ENCODE results near the gene RPL7A.

RPL7A gene

GRCh38 chr9:133346021-133346785 lies 1.8 kb upstream of the RPL7A start:
- Histone ChIP-seq H3K27me3 (ENCODE audit: control insufficient read depth in 2 of 2, insufficient read depth in 2 of 2, low read length in 2 of 2) (no peaks in the 10 kb centered on the region), H3K27ac (ENCODE audit: low read depth in 2 of 2, low read length in 2 of 2) (peak overlapping the region in 1 of 2 donors; percentile 88), H3K9ac (ENCODE audit: low read depth in 1 of 2, low read length in 2 of 2) (peak overlapping the region; percentile 68 to 84), H3K9me3 (ENCODE audit: control insufficient read depth in 2 of 2, low read length in 2 of 2) (no peaks in the 10 kb centered on the region), H3K4me3 (ENCODE audit: low read length in 2 of 2) (peak overlapping the region; percentile 89 to 95), H3K36me3 (ENCODE audit: control insufficient read depth in 2 of 2, insufficient read depth in 2 of 2, low read length in 2 of 2) (peaks cover 48 to 61% of the 10 kb centered on the region in 2 donors), H3K4me1 (ENCODE audit: control insufficient read depth in 2 of 2, insufficient read depth in 2 of 2, low read length in 2 of 2) (peaks cover 18 to 26% of the 10 kb centered on the region in 2 donors)

GRCh38 chr9:133347515-133347984 lies 468 bp upstream of the RPL7A start:
- H3K9ac ChIP-seq (ENCODE audit: low read depth in 1 of 2, low read length in 2 of 2): peak overlapping the region; percentile 84 to 98
- no peaks in the 10 kb centered on the region for H3K27me3 ChIP-seq (ENCODE audit: control insufficient read depth in 2 of 2, insufficient read depth in 2 of 2, low read length in 2 of 2)
- peak overlapping the region; percentile 89 to 95 for H3K4me3 ChIP-seq (ENCODE audit: low read length in 2 of 2)
- no peaks in the 10 kb centered on the region for H3K9me3 ChIP-seq (ENCODE audit: control insufficient read depth in 2 of 2, low read length in 2 of 2)
- H3K4me1 ChIP-seq (ENCODE audit: control insufficient read depth in 2 of 2, insufficient read depth in 2 of 2, low read length in 2 of 2): peaks cover 18 to 20% of the 10 kb centered on the region in 2 donors
- peaks cover 60 to 67% of the 10 kb centered on the region in 2 donors for H3K36me3 ChIP-seq (ENCODE audit: control insufficient read depth in 2 of 2, insufficient read depth in 2 of 2, low read length in 2 of 2)
- H3K27ac ChIP-seq (ENCODE audit: low read depth in 2 of 2, low read length in 2 of 2): peak overlapping the region; percentile 86 to 88

- Histone ChIP-seq H3K9me3 (ENCODE audit: control insufficient read depth in 2 of 2, low read length in 2 of 2) (no peaks in the 10 kb centered on the region), H3K27ac (ENCODE audit: low read depth in 2 of 2, low read length in 2 of 2) (peak overlapping the region; percentile 86 to 88), H3K4me3 (ENCODE audit: low read length in 2 of 2) (peak overlapping the region; percentile 89 to 95), H3K27me3 (ENCODE audit: control insufficient read depth in 2 of 2, insufficient read depth in 2 of 2, low read length in 2 of 2) (no peaks in the 10 kb centered on the region), H3K4me1 (ENCODE audit: control insufficient read depth in 2 of 2, insufficient read depth in 2 of 2, low read length in 2 of 2) (peaks cover 18 to 20% of the 10 kb centered on the region in 2 donors), H3K36me3 (ENCODE audit: control insufficient read depth in 2 of 2, insufficient read depth in 2 of 2, low read length in 2 of 2) (peaks cover 60 to 66% of the 10 kb centered on the region in 2 donors), H3K9ac (ENCODE audit: low read depth in 1 of 2, low read length in 2 of 2) (peak overlapping the region; percentile 84 to 98)
These were observed 928 bp downstream of the RPL7A start for GRCh38 chr9:133348718-133349573.

GRCh38 chr9:133349965-133350616 lies 2.1 kb downstream of the RPL7A start:
- no peak overlapping the region for H3K4me3 ChIP-seq (ENCODE audit: low read length in 2 of 2)
- H3K27ac ChIP-seq (ENCODE audit: low read depth in 2 of 2, low read length in 2 of 2): no peak overlapping the region
- H3K9me3 ChIP-seq (ENCODE audit: control insufficient read depth in 2 of 2, low read length in 2 of 2): no peaks in the 10 kb centered on the region
- peaks cover 20% of the 10 kb centered on the region in 2 donors for H3K4me1 ChIP-seq (ENCODE audit: control insufficient read depth in 2 of 2, insufficient read depth in 2 of 2, low read length in 2 of 2)
- peaks cover 49 to 59% of the 10 kb centered on the region in 2 donors for H3K36me3 ChIP-seq (ENCODE audit: control insufficient read depth in 2 of 2, insufficient read depth in 2 of 2, low read length in 2 of 2)
- no peaks in the 10 kb centered on the region for H3K27me3 ChIP-seq (ENCODE audit: control insufficient read depth in 2 of 2, insufficient read depth in 2 of 2, low read length in 2 of 2)
- H3K9ac ChIP-seq (ENCODE audit: low read depth in 1 of 2, low read length in 2 of 2): no peak overlapping the region

GRCh38 chr9:133351526-133351907 lies 3.5 kb downstream of the RPL7A start:
- no peak overlapping the region for H3K27ac ChIP-seq (ENCODE audit: low read depth in 2 of 2, low read length in 2 of 2)
- no peak overlapping the region for H3K4me3 ChIP-seq (ENCODE audit: low read length in 2 of 2)
- H3K9ac ChIP-seq (ENCODE audit: low read depth in 1 of 2, low read length in 2 of 2): no peak overlapping the region
- peaks cover 23 to 26% of the 10 kb centered on the region in 2 donors for H3K4me1 ChIP-seq (ENCODE audit: control insufficient read depth in 2 of 2, insufficient read depth in 2 of 2, low read length in 2 of 2)
- peaks cover 45 to 49% of the 10 kb centered on the region in 2 donors for H3K36me3 ChIP-seq (ENCODE audit: control insufficient read depth in 2 of 2, insufficient read depth in 2 of 2, low read length in 2 of 2)
- H3K9me3 ChIP-seq (ENCODE audit: control insufficient read depth in 2 of 2, low read length in 2 of 2): no peaks in the 10 kb centered on the region
- no peaks in the 10 kb centered on the region for H3K27me3 ChIP-seq (ENCODE audit: control insufficient read depth in 2 of 2, insufficient read depth in 2 of 2, low read length in 2 of 2)

GRCh38 chr9:133351908-133352634 lies 4.1 kb downstream of the RPL7A start:
- Histone ChIP-seq H3K4me1 (ENCODE audit: control insufficient read depth in 2 of 2, insufficient read depth in 2 of 2, low read length in 2 of 2) (peaks cover 22 to 24% of the 10 kb centered on the region in 2 donors), H3K27me3 (ENCODE audit: control insufficient read depth in 2 of 2, insufficient read depth in 2 of 2, low read length in 2 of 2) (no peaks in the 10 kb centered on the region), H3K4me3 (ENCODE audit: low read length in 2 of 2) (no peak overlapping the region), H3K9me3 (ENCODE audit: control insufficient read depth in 2 of 2, low read length in 2 of 2) (no peaks in the 10 kb centered on the region), H3K9ac (ENCODE audit: low read depth in 1 of 2, low read length in 2 of 2) (no peak overlapping the region), H3K27ac (ENCODE audit: low read depth in 2 of 2, low read length in 2 of 2) (no peak overlapping the region), H3K36me3 (ENCODE audit: control insufficient read depth in 2 of 2, insufficient read depth in 2 of 2, low read length in 2 of 2) (peaks cover 45 to 49% of the 10 kb centered on the region in 2 donors)

GRCh38 chr9:133352635-133353340 lies 4.8 kb downstream of the RPL7A start:
- H3K4me1 ChIP-seq (ENCODE audit: control insufficient read depth in 2 of 2, insufficient read depth in 2 of 2, low read length in 2 of 2): peaks cover 29 to 31% of the 10 kb centered on the region in 2 donors

GRCh38 chr9:133353548-133353947 lies 5.5 kb downstream of the RPL7A start:
- H3K9me3 ChIP-seq (ENCODE audit: control insufficient read depth in 2 of 2, low read length in 2 of 2): no peaks in the 10 kb centered on the region
- no peak overlapping the region for H3K9ac ChIP-seq (ENCODE audit: low read depth in 1 of 2, low read length in 2 of 2)
- H3K27ac ChIP-seq (ENCODE audit: low read depth in 2 of 2, low read length in 2 of 2): no peak overlapping the region
- no peak overlapping the region for H3K4me3 ChIP-seq (ENCODE audit: low read length in 2 of 2)
- H3K27me3 ChIP-seq (ENCODE audit: control insufficient read depth in 2 of 2, insufficient read depth in 2 of 2, low read length in 2 of 2): no peaks in the 10 kb centered on the region
- H3K4me1 ChIP-seq (ENCODE audit: control insufficient read depth in 2 of 2, insufficient read depth in 2 of 2, low read length in 2 of 2): peaks cover 30 to 32% of the 10 kb centered on the region in 2 donors
- H3K36me3 ChIP-seq (ENCODE audit: control insufficient read depth in 2 of 2, insufficient read depth in 2 of 2, low read length in 2 of 2): peaks cover 45 to 52% of the 10 kb centered on the region in 2 donors

More at GRCh38 chr9:133352635-133353340, 4.8 kb downstream of the RPL7A start:
- Histone ChIP-seq H3K27me3 (ENCODE audit: control insufficient read depth in 2 of 2, insufficient read depth in 2 of 2, low read length in 2 of 2) (no peaks in the 10 kb centered on the region), H3K27ac (ENCODE audit: low read depth in 2 of 2, low read length in 2 of 2) (no peak overlapping the region), H3K36me3 (ENCODE audit: control insufficient read depth in 2 of 2, insufficient read depth in 2 of 2, low read length in 2 of 2) (peaks cover 45 to 52% of the 10 kb centered on the region in 2 donors), H3K9ac (ENCODE audit: low read depth in 1 of 2, low read length in 2 of 2) (no peak overlapping the region), H3K9me3 (ENCODE audit: control insufficient read depth in 2 of 2, low read length in 2 of 2) (no peaks in the 10 kb centered on the region), H3K4me3 (ENCODE audit: low read length in 2 of 2) (no peak overlapping the region)

GRCh38 chr9:133354766-133355165 lies 6.7 kb downstream of the RPL7A start:
- Histone ChIP-seq H3K27ac (ENCODE audit: low read depth in 2 of 2, low read length in 2 of 2) (no peak overlapping the region), H3K27me3 (ENCODE audit: control insufficient read depth in 2 of 2, insufficient read depth in 2 of 2, low read length in 2 of 2) (no peaks in the 10 kb centered on the region), H3K9me3 (ENCODE audit: control insufficient read depth in 2 of 2, low read length in 2 of 2) (no peaks in the 10 kb centered on the region), H3K36me3 (ENCODE audit: control insufficient read depth in 2 of 2, insufficient read depth in 2 of 2, low read length in 2 of 2) (peaks cover 39 to 47% of the 10 kb centered on the region in 2 donors), H3K9ac (ENCODE audit: low read depth in 1 of 2, low read length in 2 of 2) (no peak overlapping the region), H3K4me3 (ENCODE audit: low read length in 2 of 2) (no peak overlapping the region), H3K4me1 (ENCODE audit: control insufficient read depth in 2 of 2, insufficient read depth in 2 of 2, low read length in 2 of 2) (peaks cover 20 to 25% of the 10 kb centered on the region in 2 donors)

Data from mucosa of rectum (tissue), 2 donors.